ENCODE data around the gene SLC29A4.

GRCh38 chr7:5324961-5325360 lies 42.2 kb downstream of the SLC29A4 start:
- no peak for TF ChIP-seq CTCF (IDR thresholded peaks at IDR 0.05 in 4 of 5, conservative IDR thresholded peaks at IDR 0.05 in 1 of 5)
- no peak for TF ChIP-seq POLR2A (IDR thresholded peaks at IDR 0.05)

Data from gastrocnemius medialis (tissue), 4 donors.